A549 (cell line): ENCODE data around the gene HEG1. TPM values are rescaled to one million over a fixed set of nuclear protein-coding genes. Genes with fewer than 3 reads are reported as not detected.

ENCODE experiments used
- ATAC-seq, 2 experiments: fragments of 200-7000 bp in 1 of 2; fragments of >200 bp in 1 of 2; cut with Nextera tagmentation in 1 of 2; cut with Tn5 transposase in 1 of 2; 3 replicates each; pipeline versions ENCODE4 v1.8.0 to v1.9.1; 2018 to 2020; ENCODE audit warnings: mild to moderate bottlenecking in 1 of 2, moderate library complexity in 1 of 2
- CTCF ChIA-PET: fragments of 300-600 bp; sonication (Branson Sonifier 250); formaldehyde crosslinking; extraction: SDS; loops from one replicate; lab custom pipeline; 2021; ENCODE audit warnings: antibody characterized with exemption, inconsistent platforms; lab: Yijun Ruan, JAX
- POLR2A ChIA-PET: fragments of 350-600 bp; formaldehyde crosslinking; extraction: SDS; loops from one replicate; lab custom pipeline; 2021; ENCODE audit warnings: antibody characterized with exemption, inconsistent platforms; lab: Yijun Ruan, JAX
- DNase-seq, 2 experiments: peaks; one replicate each; pipeline versions ENCODE4 v3.0.0 to v3.0.0-alpha.2; 2011 to 2016; ENCODE audit warnings: low read depth in 1 of 2, low spot score in 1 of 2
- FAIRE-seq: peaks from 2 replicates; lab custom pipeline; 2011; peaks lifted over from hg19 to GRCh38; lab: Jason Lieb, UNC
- H3K27ac ChIP-seq, 2 experiments: fragments of >200 bp; sonication (Bioruptor Twin); formaldehyde crosslinking; 3 replicates each; pipeline ENCODE4 v1.5.1; 2016 to 2017
- H3K4me1 ChIP-seq: fragments of >200 bp; sonication (Bioruptor Twin); formaldehyde crosslinking; 3 replicates; pipeline ENCODE4 v1.6.1; 2016
- H3K4me2 ChIP-seq: fragments of >200 bp; sonication (Bioruptor Twin); formaldehyde crosslinking; 3 replicates; pipeline ENCODE4 v1.6.1; 2016
- H3K4me3 ChIP-seq: fragments of >200 bp; sonication (Bioruptor Twin); formaldehyde crosslinking; 3 replicates; pipeline ENCODE4 v1.5.1; 2016
- H3K9me3 ChIP-seq: fragments of >200 bp; sonication (Bioruptor Twin); formaldehyde crosslinking; 3 replicates; pipeline ENCODE4 v1.6.1; 2016
- CBX8 ChIP-seq: fragments of 200-600 bp; sonication (generic); IDR thresholded peaks from 2 replicates; pipeline ENCODE4 v1.6.1; 2016
- CHD4 ChIP-seq: fragments of 200-600 bp; sonication (generic); IDR thresholded peaks from 2 replicates; pipeline ENCODE4 v1.6.1; 2016; ENCODE audit warnings: antibody characterized with exemption, mild to moderate bottlenecking, borderline replicate concordance
- EHMT2 ChIP-seq: fragments of 200-600 bp; sonication (generic); IDR thresholded peaks from 2 replicates; pipeline ENCODE4 v1.6.1; 2016; ENCODE audit warnings: antibody characterized with exemption, low read depth, mild to moderate bottlenecking, moderate library complexity
- EP300 ChIP-seq, 2 experiments: fragments of >200 bp; sonication (Bioruptor Twin); formaldehyde crosslinking; IDR thresholded peaks; 2 replicates in 1 of 2; 3 replicates in 1 of 2; pipeline ENCODE4 v1.6.1; 2016 to 2017
- FOSL2 ChIP-seq, 2 experiments: fragments of 450-650 bp in 1 of 2; fragments of >200 bp in 1 of 2; sonication (Bioruptor Twin) in 1 of 2; formaldehyde crosslinking; IDR thresholded peaks; 2 replicates each; pipeline versions ENCODE4 v1.5.0 to v1.6.1; 2016 to 2020; ENCODE audit warnings: mild to moderate bottlenecking in 1 of 2, moderate library complexity in 1 of 2
- HOXA7 ChIP-seq: fragments of 250-450 bp; sonication (Bioruptor Pico); IDR thresholded peaks from 2 replicates; pipeline ENCODE4 v1.5.0; 2020; ENCODE audit warnings: mild to moderate bottlenecking, moderate library complexity
- JUNB ChIP-seq: fragments of >200 bp; sonication (Bioruptor Twin); formaldehyde crosslinking; IDR thresholded peaks from 2 replicates; pipeline ENCODE4 v1.6.1; 2016
- KDM1A ChIP-seq: fragments of 200-600 bp; sonication (generic); IDR thresholded peaks from 2 replicates; pipeline ENCODE4 v1.6.1; 2016; ENCODE audit warnings: low read depth, mild to moderate bottlenecking
- KDM5A ChIP-seq: fragments of 200-600 bp; sonication (generic); IDR thresholded peaks from 2 replicates; pipeline ENCODE4 v1.6.1; 2016; ENCODE audit warnings: antibody characterized with exemption, mild to moderate bottlenecking
- MAFK ChIP-seq: fragments of 450-650 bp; IDR thresholded peaks from 2 replicates; pipeline ENCODE4 v1.6.1; 2014; ENCODE audit not compliant: partially characterized antibody
- NPAS2 ChIP-seq: fragments of 250-450 bp; sonication (Bioruptor Pico); IDR thresholded peaks from 2 replicates; pipeline ENCODE4 v1.8.0; 2022; ENCODE audit warnings: mild to moderate bottlenecking, moderate library complexity, borderline replicate concordance
- RCOR1 ChIP-seq: fragments of 150-350 bp; IDR thresholded peaks from 2 replicates; pipeline ENCODE4 v1.6.1; 2014; ENCODE audit warnings: antibody characterized with exemption, low read length, low read depth
- RFX5 ChIP-seq: fragments of 450-650 bp; IDR thresholded peaks from 2 replicates; pipeline ENCODE4 v1.7.1; 2014; ENCODE audit warnings: antibody characterized with exemption, mild to moderate bottlenecking, moderate library complexity
- RNF2 ChIP-seq: fragments of 200-600 bp; sonication (generic); IDR thresholded peaks from 2 replicates; pipeline ENCODE4 v1.6.1; 2016; ENCODE audit warnings: low read depth, mild to moderate bottlenecking, antibody characterized with exemption, moderate library complexity, borderline replicate concordance
- SMC3 ChIP-seq: fragments of >200 bp; sonication (Bioruptor Twin); formaldehyde crosslinking; IDR thresholded peaks from 3 replicates; pipeline ENCODE4 v1.6.1; 2018; ENCODE audit warnings: inconsistent platforms
- SREBF2 ChIP-seq: fragments of 450-650 bp; IDR thresholded peaks from 2 replicates; pipeline ENCODE4 v1.6.1; 2014; ENCODE audit warnings: mild to moderate bottlenecking, moderate library complexity
- TFCP2L1 ChIP-seq: fragments of 250-450 bp; sonication (Bioruptor Pico); IDR thresholded peaks from 2 replicates; pipeline ENCODE4 v1.5.0; 2021; ENCODE audit warnings: mild to moderate bottlenecking
- ZC3H11A ChIP-seq: fragments of 450-650 bp; IDR thresholded peaks from 2 replicates; pipeline ENCODE4 v1.6.1; 2014; ENCODE audit warnings: antibody characterized with exemption, mild to moderate bottlenecking
- ZSCAN20 ChIP-seq: fragments of 250-450 bp; sonication (Bioruptor Pico); IDR thresholded peaks from 2 replicates; pipeline ENCODE4 v1.8.0; 2022; ENCODE audit warnings: mild to moderate bottlenecking, moderate library complexity
- WGBS: methylation state at CpG from one replicate; pipeline ENCODE4 v1.1.6; 2017; ENCODE audit errors: missing lambda C conversion rate; 5-methylcytosine and 5-hydroxymethylcytosine counted together
- polyA plus RNA-seq, 4 experiments: library from polyadenylated mRNA; depleted of rRNA in 3 of 4; stranded (reverse); fragments of >200 nt; fragmentation: RNase III in 1 of 4; extraction: RNeasy Plus Mini Kit Qiagen cat#74134 plus additional on column Dnase treatment in 1 of 4; gene quantifications; 2 replicates in 3 of 4; 3 replicates in 1 of 4; pipeline ENCODE4 v1.2.3, GENCODE V29; 2011 to 2017
- TF ChIP-seq, protein P1 (sequence below): fragments of 450-650 bp; IDR thresholded peaks from 2 replicates; pipeline ENCODE4 v1.6.1; 2014; ENCODE audit warnings: antibody characterized with exemption
- TF ChIP-seq, protein P2 (sequence below): fragments of 250-450 bp; sonication (Bioruptor Pico); IDR thresholded peaks from 2 replicates; pipeline ENCODE4 v1.5.0; 2020; ENCODE audit warnings: low read depth, mild to moderate bottlenecking, moderate library complexity
- TF ChIP-seq, protein P3 (sequence below): fragments of >200 bp; sonication (Bioruptor Twin); formaldehyde crosslinking; IDR thresholded peaks from 3 replicates; pipeline ENCODE4 v1.5.1; 2016

HEG1 gene
- polyA plus RNA-seq, 2 of the 4 experiments (the other 2 are of a cell fraction) = 5.4 to 5.6 TPM

DNA sequence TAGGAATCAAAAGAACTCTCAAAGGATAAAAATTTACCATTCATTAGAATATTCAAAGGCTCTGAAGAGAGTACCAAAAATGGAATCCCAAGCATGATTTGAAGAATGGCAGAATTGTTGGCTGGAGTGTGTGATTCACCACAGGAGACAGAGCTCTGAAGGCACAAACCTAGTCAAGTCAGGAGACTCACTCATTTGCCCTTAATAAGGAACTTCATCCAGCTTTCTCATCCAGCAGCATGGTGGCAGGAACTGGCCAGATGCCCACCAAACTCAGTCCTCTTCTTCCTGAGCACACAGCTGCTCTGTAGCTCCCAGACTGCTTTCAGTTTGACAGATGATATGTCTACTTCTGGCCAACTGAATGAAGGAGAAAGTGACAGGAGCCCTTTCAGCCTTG is 16.5 kb upstream of the HEG1 start:
- Histone ChIP-seq H3K27ac (no peak overlapping the region), H3K4me2 (no peak overlapping the region), H3K9me3 (no peaks in the 10 kb centered on the region), H3K4me1 (0 out of 3 replicates have a peak, but pooled peaks cover 2% of the 10 kb centered on the region), H3K4me3 (no peak overlapping the region)
- ATAC-seq = no peak
- ChIA-PET POLR2A (no interaction called here), CTCF (interaction anchor here (1.0 kb wide), 1 partner anchor 9 kb away, joined by 3 read pairs; no protein-coding TSS in a partner anchor)
- no peak for DNase-seq
- TF ChIP-seq NPAS2 (CRISPR knock-in tag) (no peak), MAFK (no peak), FOSL2 (IDR thresholded peaks at IDR 0.05) (no peak), FOSL2 (CRISPR knock-in tag; IDR thresholded peaks at IDR 0.05) (no peak), TFCP2L1 (CRISPR knock-in tag) (no peak), JUNB (no peak), KDM5A (no peak), KDM1A (no peak), RCOR1 (no peak)
- TF ChIP-seq, protein P1, sequence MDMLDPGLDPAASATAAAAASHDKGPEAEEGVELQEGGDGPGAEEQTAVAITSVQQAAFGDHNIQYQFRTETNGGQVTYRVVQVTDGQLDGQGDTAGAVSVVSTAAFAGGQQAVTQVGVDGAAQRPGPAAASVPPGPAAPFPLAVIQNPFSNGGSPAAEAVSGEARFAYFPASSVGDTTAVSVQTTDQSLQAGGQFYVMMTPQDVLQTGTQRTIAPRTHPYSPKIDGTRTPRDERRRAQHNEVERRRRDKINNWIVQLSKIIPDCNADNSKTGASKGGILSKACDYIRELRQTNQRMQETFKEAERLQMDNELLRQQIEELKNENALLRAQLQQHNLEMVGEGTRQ = no peak
- TF ChIP-seq, protein P2, sequence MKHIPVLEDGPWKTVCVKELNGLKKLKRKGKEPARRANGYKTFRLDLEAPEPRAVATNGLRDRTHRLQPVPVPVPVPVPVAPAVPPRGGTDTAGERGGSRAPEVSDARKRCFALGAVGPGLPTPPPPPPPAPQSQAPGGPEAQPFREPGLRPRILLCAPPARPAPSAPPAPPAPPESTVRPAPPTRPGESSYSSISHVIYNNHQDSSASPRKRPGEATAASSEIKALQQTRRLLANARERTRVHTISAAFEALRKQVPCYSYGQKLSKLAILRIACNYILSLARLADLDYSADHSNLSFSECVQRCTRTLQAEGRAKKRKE (CRISPR knock-in tag) = no peak
- FAIRE-seq = no peak

DNA sequence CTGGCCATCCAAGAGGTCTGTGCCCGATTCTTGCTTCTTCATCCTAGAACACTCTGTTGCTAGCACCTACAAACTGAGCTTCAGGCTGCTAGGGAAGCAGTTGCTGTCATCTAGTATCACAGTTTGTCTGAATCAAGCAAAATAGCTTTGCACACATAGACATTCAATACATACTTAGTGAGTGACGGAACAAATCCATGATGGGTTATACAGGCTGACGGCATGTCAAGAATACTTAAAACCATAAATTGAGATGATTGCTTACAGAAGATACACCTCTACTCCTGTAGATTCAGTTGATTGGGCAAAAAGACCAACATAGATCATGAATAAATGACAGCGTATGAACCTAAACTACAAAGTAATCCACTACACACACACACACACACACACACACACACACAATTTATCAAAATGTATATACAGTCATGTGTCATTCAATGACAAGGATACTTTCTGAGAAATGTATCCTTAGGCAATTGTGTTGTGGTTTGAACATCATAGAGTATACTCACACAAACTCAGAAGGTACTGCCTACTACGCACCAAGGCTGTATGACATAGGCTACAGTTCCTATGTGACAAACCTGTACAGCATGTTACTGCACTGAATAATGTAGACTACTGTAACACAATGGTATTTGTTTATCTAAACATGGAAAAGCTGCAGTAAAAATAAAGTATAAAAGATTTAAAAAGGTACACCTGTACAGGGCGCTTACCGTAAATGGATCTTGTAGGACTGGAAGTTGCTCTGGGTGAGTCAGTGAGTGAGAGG is 14.4 kb upstream of the HEG1 start:
- FAIRE-seq = no peak
- TF ChIP-seq CHD4 (no peak), CBX8 (no peak), ZC3H11A (no peak), KDM5A (no peak), SREBF2 (no peak), SMC3 (no peak), RFX5 (no peak), RNF2 (no peak), MAFK (no peak), ZSCAN20 (CRISPR knock-in tag) (no peak), HOXA7 (CRISPR knock-in tag) (no peak), EHMT2 (no peak), EP300 (IDR thresholded peaks at IDR 0.05) (no peak)
- TF ChIP-seq, protein P1 = no peak
- TF ChIP-seq, protein P3, sequence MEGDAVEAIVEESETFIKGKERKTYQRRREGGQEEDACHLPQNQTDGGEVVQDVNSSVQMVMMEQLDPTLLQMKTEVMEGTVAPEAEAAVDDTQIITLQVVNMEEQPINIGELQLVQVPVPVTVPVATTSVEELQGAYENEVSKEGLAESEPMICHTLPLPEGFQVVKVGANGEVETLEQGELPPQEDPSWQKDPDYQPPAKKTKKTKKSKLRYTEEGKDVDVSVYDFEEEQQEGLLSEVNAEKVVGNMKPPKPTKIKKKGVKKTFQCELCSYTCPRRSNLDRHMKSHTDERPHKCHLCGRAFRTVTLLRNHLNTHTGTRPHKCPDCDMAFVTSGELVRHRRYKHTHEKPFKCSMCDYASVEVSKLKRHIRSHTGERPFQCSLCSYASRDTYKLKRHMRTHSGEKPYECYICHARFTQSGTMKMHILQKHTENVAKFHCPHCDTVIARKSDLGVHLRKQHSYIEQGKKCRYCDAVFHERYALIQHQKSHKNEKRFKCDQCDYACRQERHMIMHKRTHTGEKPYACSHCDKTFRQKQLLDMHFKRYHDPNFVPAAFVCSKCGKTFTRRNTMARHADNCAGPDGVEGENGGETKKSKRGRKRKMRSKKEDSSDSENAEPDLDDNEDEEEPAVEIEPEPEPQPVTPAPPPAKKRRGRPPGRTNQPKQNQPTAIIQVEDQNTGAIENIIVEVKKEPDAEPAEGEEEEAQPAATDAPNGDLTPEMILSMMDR = no peak

More for the DNA sequence above, 14.4 kb upstream of the HEG1 start:
- Histone ChIP-seq H3K4me3 (no peak overlapping the region), H3K9me3 (no peaks in the 10 kb centered on the region), H3K27ac (no peak overlapping the region), H3K4me1 (0 out of 3 replicates have a peak, but pooled peaks cover 6% of the 10 kb centered on the region), H3K4me2 (no peak overlapping the region)
- CTCF ChIA-PET = no interaction called here
- DNase-seq (no peak), ATAC-seq (no peak)
- WGBS = 90% methylated on average over 7 of the region's 7 CpGs
- POLR2A ChIA-PET = no interaction called here
